ENCODE results near the gene POLR1E.
A peak's percentile ranks its signal among the peaks of the same experiment; 100 is the strongest.

POLR1E gene, protein sequence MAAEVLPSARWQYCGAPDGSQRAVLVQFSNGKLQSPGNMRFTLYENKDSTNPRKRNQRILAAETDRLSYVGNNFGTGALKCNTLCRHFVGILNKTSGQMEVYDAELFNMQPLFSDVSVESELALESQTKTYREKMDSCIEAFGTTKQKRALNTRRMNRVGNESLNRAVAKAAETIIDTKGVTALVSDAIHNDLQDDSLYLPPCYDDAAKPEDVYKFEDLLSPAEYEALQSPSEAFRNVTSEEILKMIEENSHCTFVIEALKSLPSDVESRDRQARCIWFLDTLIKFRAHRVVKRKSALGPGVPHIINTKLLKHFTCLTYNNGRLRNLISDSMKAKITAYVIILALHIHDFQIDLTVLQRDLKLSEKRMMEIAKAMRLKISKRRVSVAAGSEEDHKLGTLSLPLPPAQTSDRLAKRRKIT

GRCh38 chr9:37485389-37486255 lies at the start of gene POLR1E:
Gene POLR1E (plus strand): TSS chr9:37485948. CDS start chr9:37486048, 100 bp downstream.
- DNase-seq (ENCODE audit: low read depth), result peak; percentile 51

DNA sequence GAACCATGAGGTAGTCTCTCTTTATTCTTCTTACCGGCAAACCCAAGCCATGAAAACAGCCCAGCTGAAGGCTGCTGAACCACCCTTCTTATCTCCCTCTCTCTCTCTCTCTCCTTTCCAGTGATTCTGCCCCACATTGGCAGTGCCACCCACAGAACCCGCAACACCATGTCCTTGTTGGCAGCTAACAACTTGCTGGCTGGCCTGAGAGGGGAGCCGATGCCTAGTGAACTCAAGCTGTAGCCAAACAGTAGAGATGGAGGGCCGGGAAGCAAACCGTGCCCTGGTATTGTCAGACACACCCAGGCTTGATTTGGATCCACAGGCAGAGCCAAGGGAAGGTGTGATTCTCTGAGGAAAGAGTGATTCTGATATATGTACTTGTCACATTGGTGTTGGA lies 49.2 kb upstream of the POLR1E start:
- DNase-seq (ENCODE audit: low read depth), result no peak

- DNase-seq (ENCODE audit: low read depth), result no peak
Observed at GRCh38 chr9:37437010-37437409, 48.7 kb upstream of the POLR1E start.

DNA sequence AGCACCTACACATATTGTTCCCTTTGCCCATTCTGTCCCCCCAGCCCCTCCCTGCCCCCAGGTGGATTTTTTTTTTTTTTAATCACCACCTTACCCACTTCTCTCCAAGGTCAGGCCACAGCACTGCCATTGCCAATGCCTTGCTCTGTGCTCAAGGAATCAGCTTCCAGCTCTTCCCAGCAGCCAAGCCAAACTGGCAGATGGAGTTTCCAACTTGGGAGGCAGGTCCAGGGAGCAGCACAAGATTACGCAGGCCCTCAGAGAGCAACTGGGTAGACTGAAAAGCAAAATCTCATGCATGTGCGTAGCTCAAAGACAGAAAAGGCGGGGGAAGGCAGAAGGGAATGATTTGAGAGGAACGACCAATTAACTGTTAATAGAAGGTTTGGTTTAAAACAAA lies 48.1 kb upstream of the POLR1E start:
- no peak for DNase-seq (ENCODE audit: low read depth)

- no peak for DNase-seq (ENCODE audit: low read depth)
Observed at GRCh38 chr9:37438359-37438758, 47.4 kb upstream of the POLR1E start.

DNA sequence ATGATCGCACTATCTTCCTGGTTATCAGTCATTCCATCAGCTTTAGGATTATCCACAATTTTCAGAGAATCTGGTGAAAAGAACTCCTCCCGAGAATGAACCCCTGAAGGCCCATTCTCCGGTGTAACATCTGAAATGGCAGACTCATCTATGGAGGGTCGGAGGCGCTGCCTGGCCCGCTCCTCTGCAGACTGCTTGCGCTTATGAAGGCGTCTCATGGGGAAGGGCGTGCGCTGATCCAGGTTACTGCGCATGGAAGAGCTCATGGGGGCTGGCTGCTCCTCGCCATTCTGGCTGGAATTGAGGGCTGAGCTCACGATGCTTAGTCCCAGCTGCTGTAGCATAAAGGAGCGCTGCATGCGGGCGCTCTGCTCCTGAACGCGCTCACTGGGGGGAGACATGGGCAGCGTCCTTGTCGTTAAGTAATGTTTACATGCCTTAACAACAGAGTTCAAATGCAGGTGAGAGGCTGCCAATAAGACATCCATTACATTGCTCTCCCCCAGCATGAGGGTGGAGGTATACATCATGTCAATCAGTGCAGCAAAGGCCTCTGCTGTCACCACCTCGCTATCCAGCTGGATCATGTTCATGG lies 43.9 kb upstream of the POLR1E start:
- no peak for DNase-seq (ENCODE audit: low read depth)

- DNase-seq (ENCODE audit: low read depth), result no peak
Observed at GRCh38 chr9:37442556-37442955, 43.2 kb upstream of the POLR1E start.

DNA sequence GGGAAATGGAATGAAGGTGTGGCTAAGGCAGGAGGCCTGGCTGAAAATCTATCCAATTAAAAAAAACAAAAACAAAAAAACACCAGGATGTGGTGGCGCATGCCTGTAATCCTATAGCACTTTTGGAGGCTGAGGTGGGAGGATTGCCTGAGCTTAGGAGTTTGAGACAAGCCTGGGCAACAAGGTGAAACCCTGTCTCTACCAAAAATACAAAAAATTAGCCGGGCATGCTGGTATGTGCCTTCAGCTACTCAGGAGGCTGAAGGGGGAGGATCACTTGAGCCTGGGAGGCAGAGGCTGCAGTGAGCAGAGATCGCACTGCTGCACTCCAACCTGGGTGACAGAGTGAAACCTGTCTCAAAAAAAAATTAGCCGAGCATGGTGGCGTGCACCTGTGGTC lies 42.2 kb upstream of the POLR1E start:
- DNase-seq (ENCODE audit: low read depth), result no peak

GRCh38 chr9:37444890-37445289 lies 40.9 kb upstream of the POLR1E start:
- DNase-seq (ENCODE audit: low read depth), result no peak

DNA sequence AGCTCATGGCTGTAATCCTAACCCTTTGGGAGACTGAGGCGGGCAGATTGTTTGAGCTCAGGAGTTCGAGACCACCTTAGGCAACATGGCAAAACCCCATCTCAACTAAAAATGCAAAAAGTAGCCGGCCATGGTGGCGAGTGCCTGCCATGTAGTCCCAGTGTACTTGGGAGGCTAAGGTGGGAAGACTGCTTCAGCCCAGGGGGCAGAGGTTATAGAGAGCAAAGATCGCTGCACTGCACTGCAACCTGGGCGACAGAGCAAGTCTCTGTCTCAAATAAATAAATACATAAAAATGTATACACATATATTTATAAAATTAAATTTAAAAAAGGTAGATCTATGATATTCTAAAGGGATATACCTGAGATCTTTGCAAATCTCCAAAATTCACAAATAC lies 39.9 kb upstream of the POLR1E start:
- DNase-seq (ENCODE audit: low read depth), result no peak

DNA sequence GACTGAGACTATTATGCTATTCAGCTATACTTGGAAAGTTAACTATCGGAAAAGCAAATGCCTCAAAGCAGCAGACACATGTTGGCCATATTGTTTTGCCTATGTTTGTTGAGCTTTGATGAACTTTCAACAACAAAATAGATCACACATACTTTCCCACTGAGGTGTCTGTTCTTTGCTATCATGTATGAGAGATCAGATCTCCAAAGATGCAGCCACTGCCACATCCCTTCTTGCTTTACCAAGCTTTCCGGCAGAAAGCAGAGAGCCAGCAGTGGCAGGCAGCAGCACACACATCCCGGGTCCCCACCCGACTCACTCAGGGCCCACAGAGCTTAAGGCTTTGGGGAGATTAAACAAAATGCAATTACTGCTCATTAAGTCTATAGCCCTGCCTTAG lies 39.3 kb upstream of the POLR1E start:
- DNase-seq (ENCODE audit: low read depth), result no peak

- DNase-seq (ENCODE audit: low read depth), result no peak
Observed at GRCh38 chr9:37447111-37447510, 38.6 kb upstream of the POLR1E start.

DNA sequence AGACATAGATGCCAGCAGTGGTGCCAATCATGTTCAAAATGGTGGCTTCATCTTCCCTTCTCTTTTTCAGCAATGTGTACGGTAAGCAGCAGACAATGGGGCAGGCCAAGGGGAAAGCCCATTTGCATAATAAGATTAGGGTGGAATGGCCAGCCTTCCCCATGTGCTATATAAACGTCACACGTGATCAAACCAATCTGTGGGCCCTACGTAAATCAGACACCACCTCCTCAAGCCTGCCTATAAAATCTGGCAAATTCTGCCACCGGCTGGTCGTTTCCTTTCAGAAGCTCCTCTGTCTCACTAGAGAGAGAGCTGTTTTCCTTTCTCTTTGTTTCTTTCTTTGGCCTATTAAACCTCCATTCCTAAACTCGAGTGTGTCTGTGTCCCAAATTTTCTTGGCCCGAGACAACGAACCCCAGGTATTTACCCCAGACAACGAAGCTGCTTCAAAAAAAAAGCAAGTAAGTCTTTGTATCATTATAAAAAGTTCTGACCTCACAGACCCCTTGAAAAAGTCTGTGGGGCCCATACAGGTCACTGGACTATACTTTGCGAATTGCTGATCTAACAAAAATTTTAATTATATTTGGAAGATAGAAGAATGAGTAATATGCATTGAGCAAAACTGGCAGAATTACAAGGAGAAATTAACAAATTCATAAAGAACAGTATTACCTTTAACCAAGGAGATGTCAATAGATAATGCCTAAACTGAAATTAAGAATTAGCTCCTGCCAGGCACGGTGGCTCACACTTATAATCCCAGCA lies 35.7 kb upstream of the POLR1E start:
- no peak for DNase-seq (ENCODE audit: low read depth)

- DNase-seq (ENCODE audit: low read depth), result no peak
Observed at GRCh38 chr9:37451628-37452027, 34.1 kb upstream of the POLR1E start.

- DNase-seq (ENCODE audit: low read depth), result no peak
Observed at GRCh38 chr9:37452611-37453010, 33.1 kb upstream of the POLR1E start.

DNA sequence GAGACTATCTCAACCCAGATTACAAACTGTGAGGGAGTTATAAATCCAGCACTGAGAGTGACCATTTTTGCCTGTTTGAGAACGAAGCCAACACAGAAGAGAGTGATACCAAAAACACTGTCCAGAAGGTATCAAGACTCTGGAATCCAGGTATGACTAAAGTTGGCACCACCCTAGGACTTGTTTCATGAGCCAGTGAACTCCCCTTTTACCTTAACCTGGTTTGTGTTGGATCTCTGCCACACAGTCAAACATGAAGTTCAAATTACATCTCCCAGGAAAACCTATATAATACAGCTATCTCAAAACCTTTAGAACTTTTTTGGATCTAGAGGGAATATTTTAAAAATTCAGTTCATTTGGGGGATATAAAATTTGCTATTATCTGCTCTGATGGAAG lies 31.9 kb upstream of the POLR1E start:
- no peak for DNase-seq (ENCODE audit: low read depth)

DNA sequence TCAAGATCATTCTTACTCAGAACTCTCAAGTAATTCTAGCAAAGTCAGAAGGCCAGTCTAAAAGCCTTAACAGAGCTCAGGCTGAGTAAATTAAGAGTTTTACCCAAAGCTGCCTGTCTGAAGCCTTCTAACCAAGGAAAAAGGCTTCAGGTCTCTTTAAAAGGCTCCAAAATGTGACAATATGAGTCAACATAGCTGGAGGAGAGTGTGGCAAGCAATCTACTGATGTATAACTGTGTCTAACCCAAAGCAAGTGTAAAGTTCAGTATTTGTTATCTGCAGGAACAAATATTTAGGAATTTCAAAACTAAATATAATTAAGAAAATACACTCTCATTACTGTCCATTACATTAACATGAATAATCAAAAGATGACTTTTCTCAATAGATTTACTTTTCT lies 31.5 kb upstream of the POLR1E start:
- no peak for DNase-seq (ENCODE audit: low read depth)

GRCh38 chr9:37455884-37456647 lies 29.7 kb upstream of the POLR1E start:
- no peak for DNase-seq (ENCODE audit: low read depth)

DNA sequence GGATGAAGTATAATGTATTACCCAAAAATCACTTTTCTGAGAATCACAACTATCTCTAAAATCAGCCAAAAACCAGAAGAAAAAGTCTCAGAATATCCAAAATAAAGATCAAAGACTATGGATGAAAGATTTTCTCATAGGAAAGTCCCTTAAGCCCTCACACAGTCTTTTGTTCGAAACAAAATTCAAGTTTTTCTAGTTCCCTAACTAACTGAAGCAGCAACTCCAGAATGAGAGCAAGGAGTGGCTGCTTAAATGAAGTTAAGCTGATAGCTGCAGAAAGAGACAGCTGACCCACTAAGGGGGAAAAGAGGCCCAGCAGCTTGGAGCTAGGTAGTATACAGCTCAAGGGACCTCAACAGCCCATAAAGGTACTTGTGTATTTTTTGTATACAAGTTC lies 28.9 kb upstream of the POLR1E start:
- no peak for DNase-seq (ENCODE audit: low read depth)

DNA sequence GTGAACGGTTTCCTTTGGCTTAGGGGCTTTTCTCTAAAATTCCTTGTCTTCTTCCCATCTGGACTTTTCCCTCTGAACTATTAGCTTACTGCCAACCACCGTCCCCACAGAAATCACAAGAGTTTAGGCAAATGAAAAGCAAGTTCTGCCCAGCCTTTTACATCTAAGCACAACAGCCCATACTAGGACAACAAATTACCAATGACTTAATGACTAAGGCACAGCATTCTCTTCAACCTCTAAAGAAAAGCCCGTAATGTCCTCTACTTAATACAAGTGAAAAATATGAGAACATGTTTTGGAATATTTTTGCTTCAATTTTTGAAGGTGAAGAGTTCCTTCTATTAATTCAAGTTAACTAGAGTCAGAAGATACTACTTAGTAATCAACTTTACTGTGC lies 21.7 kb upstream of the POLR1E start:
- DNase-seq (ENCODE audit: low read depth), result no peak
